Neutrophil (primary cell): Measurements from ENCODE around the gene BLM.
A peak's percentile ranks its signal among the peaks of the same experiment; 100 is the strongest.

ENCODE experiments used
- H3K27ac ChIP-seq: fragments of 200-600 bp; sonication (generic); 2 replicates; pipeline ENCODE4 v1.5.1; 2016; ENCODE audit warnings: mild to moderate bottlenecking, moderate library complexity
- H3K27me3 ChIP-seq: fragments of 200-600 bp; sonication (generic); 2 replicates; pipeline ENCODE4 v1.6.0; 2016; ENCODE audit warnings: mild to moderate bottlenecking
- H3K36me3 ChIP-seq: fragments of 200-600 bp; sonication (generic); 2 replicates; pipeline ENCODE4 v1.5.1; 2017
- H3K4me1 ChIP-seq, 2 experiments: fragments of 200-600 bp in 1 of 2; sonication (generic) in 1 of 2; 1 replicate in 1 of 2; 2 replicates in 1 of 2; pipeline versions ENCODE4 v1.5.1 to v1.6.1; 2013 to 2016; ENCODE audit warnings: low read depth in 1 of 2, low read length in 1 of 2, mild to moderate bottlenecking in 1 of 2, moderate library complexity in 1 of 2; ENCODE audit not compliant: control insufficient read depth in 1 of 2, insufficient read depth in 1 of 2
- H3K4me3 ChIP-seq, 2 experiments: fragments of 200-600 bp in 1 of 2; sonication (generic) in 1 of 2; 1 replicate in 1 of 2; 2 replicates in 1 of 2; pipeline ENCODE4 v1.5.1; 2013 to 2016; ENCODE audit warnings: low read depth in 1 of 2, low read length in 1 of 2, mild to moderate bottlenecking in 1 of 2, moderate library complexity in 1 of 2
- H3K9me3 ChIP-seq: fragments of 200-600 bp; sonication (generic); 2 replicates; pipeline ENCODE4 v1.5.1; 2016
- CTCF ChIP-seq: fragments of 200-600 bp; sonication (generic); IDR thresholded peaks from 2 replicates; pipeline ENCODE4 v1.5.1; 2016; ENCODE audit warnings: antibody characterized with exemption

BLM gene

GRCh38 chr15:90763366-90764099 lies 46.4 kb downstream of the BLM start:
- peaks cover 16 to 19% of the 10 kb centered on the region in 2 experiments for H3K4me1 ChIP-seq
- no peak overlapping the region for H3K4me3 ChIP-seq
- no peaks in the 10 kb centered on the region for H3K9me3 ChIP-seq
- H3K36me3 ChIP-seq: no peaks in the 10 kb centered on the region
- no peaks in the 10 kb centered on the region for H3K27me3 ChIP-seq
- TF ChIP-seq CTCF: no peak
- H3K27ac ChIP-seq: peak overlapping the region; percentile 5

GRCh38 chr15:90765531-90765930 lies 48.4 kb downstream of the BLM start:
- no peak for TF ChIP-seq CTCF
- H3K36me3 ChIP-seq: no peaks in the 10 kb centered on the region
- peaks cover 16 to 19% of the 10 kb centered on the region in 2 experiments for H3K4me1 ChIP-seq
- H3K9me3 ChIP-seq: no peaks in the 10 kb centered on the region
- H3K27me3 ChIP-seq: no peaks in the 10 kb centered on the region
- no peak overlapping the region for H3K27ac ChIP-seq
- H3K4me3 ChIP-seq: no peak overlapping the region

- TF ChIP-seq CTCF: no peak
- no peaks in the 10 kb centered on the region for H3K27me3 ChIP-seq
- H3K36me3 ChIP-seq: no peaks in the 10 kb centered on the region
- H3K4me1 ChIP-seq: peaks cover 16 to 19% of the 10 kb centered on the region in 2 experiments
- H3K27ac ChIP-seq: no peak overlapping the region
- no peak overlapping the region for H3K4me3 ChIP-seq
- no peaks in the 10 kb centered on the region for H3K9me3 ChIP-seq
Observed at GRCh38 chr15:90765966-90766365, 48.8 kb downstream of the BLM start.

GRCh38 chr15:90769375-90769774 lies 52.2 kb downstream of the BLM start:
- TF ChIP-seq CTCF: no peak
- no peaks in the 10 kb centered on the region for H3K36me3 ChIP-seq
- H3K4me1 ChIP-seq: no peaks in the 10 kb centered on the region
- no peak overlapping the region for H3K4me3 ChIP-seq
- no peaks in the 10 kb centered on the region for H3K9me3 ChIP-seq
- no peaks in the 10 kb centered on the region for H3K27me3 ChIP-seq
- no peak overlapping the region for H3K27ac ChIP-seq

GRCh38 chr15:90773485-90773884 lies 56.3 kb downstream of the BLM start:
- Histone ChIP-seq H3K4me1 (no peaks in the 10 kb centered on the region), H3K4me3 (no peak overlapping the region), H3K36me3 (no peaks in the 10 kb centered on the region), H3K27me3 (no peaks in the 10 kb centered on the region), H3K9me3 (no peaks in the 10 kb centered on the region), H3K27ac (no peak overlapping the region)
- TF ChIP-seq CTCF: no peak
